DMS 273 (cell line): ENCODE results near the gene MYH16.
"Not testable (repeated sequence)": the region's sequence is repeated elsewhere in the genome, so short reads cannot be mapped to it uniquely, and the experiment has no call there.

Source experiments
- DNase-seq: peaks from one replicate; lab custom pipeline; 2025; ENCODE audit not compliant: unreplicated experiment; lab: John Stamatoyannopoulos, UW

Gene MYH16

DNA sequence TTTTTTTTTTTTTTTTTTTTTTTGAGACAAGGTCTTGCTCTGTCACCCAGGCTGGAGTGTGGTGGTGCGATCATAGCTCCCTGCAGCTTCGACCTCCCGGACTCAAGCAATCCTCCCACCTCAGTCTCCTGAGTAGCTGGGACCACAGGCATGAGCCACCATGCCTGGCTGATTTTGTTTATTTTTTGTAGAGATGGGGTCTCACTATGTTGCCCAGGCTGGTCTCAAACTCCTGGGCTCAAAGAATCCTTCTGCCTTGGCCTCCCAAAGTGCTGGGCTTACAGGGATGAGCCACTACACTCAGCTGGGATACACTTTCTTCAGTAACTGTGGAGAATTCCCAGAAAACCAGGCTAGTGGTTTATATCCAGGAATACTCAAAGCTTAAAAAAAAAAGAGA, 78.0 kb downstream of the MYH16 start:
- not testable (repeated sequence) for DNase-seq

DNA sequence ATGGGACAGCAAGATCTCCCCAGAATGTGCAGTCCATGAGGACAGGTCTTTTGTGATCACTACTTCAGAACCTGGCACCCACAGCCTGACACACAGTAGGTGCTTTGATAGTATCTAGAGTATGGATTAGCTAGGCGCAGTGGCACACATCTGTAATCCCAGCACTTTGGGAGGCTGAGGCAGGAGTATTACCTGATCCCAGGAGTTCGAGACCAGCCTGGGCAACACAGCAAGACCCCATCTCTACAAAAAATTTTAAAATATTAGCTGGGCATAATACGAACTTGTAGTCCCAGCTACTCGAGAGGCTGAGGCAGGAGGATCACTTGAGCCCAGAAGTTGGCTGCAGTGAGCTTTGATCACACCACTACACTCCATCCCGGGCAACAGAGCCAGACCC, 79.6 kb downstream of the MYH16 start:
- no peak for DNase-seq

DNA sequence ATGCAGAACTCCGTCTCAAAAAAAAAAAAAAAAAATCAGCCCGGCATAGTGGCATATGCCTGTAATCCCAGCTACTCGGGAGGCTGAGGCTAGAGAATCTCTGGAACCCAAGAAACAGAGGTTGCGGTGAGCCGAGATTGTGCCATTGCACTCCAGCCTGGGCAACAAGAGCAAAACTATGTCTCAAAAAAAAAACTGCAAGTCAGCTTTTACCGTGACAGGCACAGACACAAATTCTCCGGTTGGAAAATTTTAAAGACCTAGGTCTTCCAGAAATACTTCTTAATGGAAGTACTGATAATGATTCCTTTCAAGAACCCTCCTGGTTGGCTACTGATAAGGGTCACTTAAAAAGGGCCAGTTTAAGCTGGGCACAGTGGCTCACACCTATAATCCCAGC, 82.5 kb downstream of the MYH16 start:
- no peak for DNase-seq

DNA sequence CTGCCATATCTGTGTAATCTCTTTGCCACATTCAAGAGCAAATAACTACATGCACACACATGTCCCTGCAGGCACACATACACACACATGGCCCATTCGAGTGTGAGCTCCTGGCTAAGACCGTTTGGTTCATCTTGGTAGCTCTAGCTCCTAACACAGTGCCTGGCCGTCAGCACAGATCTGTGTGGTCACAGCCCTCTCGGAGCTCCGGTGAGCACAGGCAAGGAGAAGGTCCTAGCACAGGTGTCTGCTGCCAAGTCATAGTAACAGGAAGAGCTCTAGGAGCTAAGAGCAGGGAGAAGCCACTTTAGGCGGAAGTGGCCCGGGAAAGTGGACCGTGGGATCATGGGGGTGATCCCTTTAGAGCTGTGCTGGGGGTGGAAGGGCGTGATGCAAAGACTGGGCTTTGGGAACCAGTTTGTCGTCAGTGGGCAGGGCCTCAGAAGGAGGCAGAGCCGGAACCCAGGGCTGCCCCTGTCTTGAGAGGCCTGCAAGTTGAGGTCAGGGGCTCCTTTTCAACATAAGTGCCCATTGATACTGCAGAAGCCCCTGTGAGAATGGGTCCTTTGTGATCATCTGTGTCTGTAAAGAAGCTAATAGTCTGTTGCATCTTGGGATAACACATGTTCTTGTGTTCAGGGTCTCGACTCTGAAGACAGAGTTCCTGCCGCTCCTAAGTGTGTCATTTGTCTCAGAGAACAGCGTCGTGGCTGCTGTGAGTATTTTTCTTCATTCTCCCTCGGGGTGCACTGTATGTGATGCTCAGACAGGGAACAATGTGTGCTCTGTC, 85.3 kb downstream of the MYH16 start:
- DNase-seq: no peak

DNA sequence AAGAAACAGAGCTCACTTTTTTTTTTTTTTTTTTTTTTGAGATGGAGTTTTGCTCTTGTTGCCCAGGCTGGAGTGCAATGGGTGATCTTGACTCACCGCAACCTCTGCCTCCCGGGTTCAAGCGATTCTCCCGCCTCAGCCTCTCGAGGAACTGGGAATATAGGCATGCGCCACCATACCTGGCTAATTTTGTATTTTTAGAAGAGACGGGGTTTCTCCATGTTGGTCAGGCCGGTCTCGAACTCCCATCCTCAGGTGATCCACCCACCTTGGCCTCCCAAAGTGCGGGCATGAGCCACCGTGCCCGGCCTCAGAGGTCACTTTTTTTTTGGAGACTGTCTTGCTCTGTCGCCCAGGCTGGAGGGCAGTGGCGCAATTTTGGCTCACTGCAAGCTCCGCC, 85.9 kb downstream of the MYH16 start:
- DNase-seq: not testable (repeated sequence)

DNA sequence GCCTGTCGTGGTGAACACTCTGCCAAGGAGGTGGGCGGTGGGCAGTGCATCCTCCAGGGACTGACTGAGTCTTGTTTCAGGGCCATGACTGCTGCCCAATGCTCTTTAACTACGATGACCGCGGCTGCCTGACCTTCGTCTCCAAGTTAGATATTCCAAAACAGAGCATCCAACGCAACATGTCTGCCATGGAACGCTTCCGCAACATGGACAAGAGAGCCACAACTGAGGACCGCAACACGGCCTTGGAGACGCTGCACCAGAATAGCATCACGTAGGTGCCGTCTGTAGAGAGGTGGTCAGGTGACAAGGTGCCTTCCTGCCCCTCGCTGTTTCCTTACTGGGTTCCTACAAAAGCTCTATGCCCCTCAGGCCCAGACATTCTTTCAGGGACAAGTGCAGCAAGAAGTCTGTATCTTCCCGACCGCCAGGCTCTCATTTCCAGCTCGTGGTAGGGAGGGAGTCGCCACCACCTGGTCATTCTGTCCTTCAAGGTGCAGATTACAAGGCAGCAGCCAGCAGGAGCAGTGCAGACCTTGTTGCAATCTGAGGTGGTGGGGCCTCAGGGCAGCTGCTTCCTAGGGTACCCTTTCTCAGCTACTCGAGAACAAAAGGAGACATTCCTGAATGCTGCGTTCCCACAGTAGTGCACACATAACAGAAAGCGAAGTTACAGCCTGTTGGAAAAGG, 87.0 kb downstream of the MYH16 start:
- no peak for DNase-seq
